HG03558 (cell line): Measurements from ENCODE around the gene P3H2.

Experiments
- ATAC-seq: cut with Tn5 transposase; IDR thresholded peaks from one replicate; pipeline ENCODE4 v1.9.1; 2021; ENCODE audit warnings: moderate number of reproducible peaks; ENCODE audit not compliant: unreplicated experiment; ENCODE audit errors: extremely low read depth

The P3H2 gene

GRCh38 chr3:190026154-190026553, 94.5 kb downstream of the P3H2 start:
- no peak for ATAC-seq

- peak; percentile 49 for ATAC-seq
Observed at GRCh38 chr3:190024912-190025311, 95.8 kb downstream of the P3H2 start.

- ATAC-seq: no peak
Observed at GRCh38 chr3:190019844-190020243, 100.9 kb downstream of the P3H2 start.

GRCh38 chr3:190019006-190019405, 101.7 kb downstream of the P3H2 start:
- ATAC-seq: no peak

- no peak for ATAC-seq
Observed at GRCh38 chr3:190018460-190018859, 102.2 kb downstream of the P3H2 start.

GRCh38 chr3:190017521-190018288, 103.0 kb downstream of the P3H2 start:
- ATAC-seq: no peak

GRCh38 chr3:190016966-190017365, 103.7 kb downstream of the P3H2 start:
- ATAC-seq: no peak

GRCh38 chr3:190014940-190015339, 105.8 kb downstream of the P3H2 start:
- no peak for ATAC-seq

- ATAC-seq: no peak
Observed at GRCh38 chr3:190013943-190014924, 106.5 kb downstream of the P3H2 start.

- no peak for ATAC-seq
Observed at GRCh38 chr3:190012784-190013183, 107.9 kb downstream of the P3H2 start.

- no peak for ATAC-seq
Observed at GRCh38 chr3:190012314-190012782, 108.3 kb downstream of the P3H2 start.

- ATAC-seq: no peak
Observed at GRCh38 chr3:190010486-190010885, 110.2 kb downstream of the P3H2 start.

- no peak for ATAC-seq
Observed at GRCh38 chr3:190009614-190010013, 111.1 kb downstream of the P3H2 start.

- no peak for ATAC-seq
Observed at GRCh38 chr3:190008432-190008831, 112.3 kb downstream of the P3H2 start.

- no peak for ATAC-seq
Observed at GRCh38 chr3:190005343-190006113, 115.2 kb downstream of the P3H2 start.

- no peak for ATAC-seq
Observed at GRCh38 chr3:190004656-190005055, 116.0 kb downstream of the P3H2 start.

GRCh38 chr3:190003681-190004123, 117.0 kb downstream of the P3H2 start:
- ATAC-seq: no peak

- ATAC-seq: no peak
Observed at GRCh38 chr3:190003068-190003467, 117.6 kb downstream of the P3H2 start.

GRCh38 chr3:190001426-190001825, 119.3 kb downstream of the P3H2 start:
- no peak for ATAC-seq

GRCh38 chr3:190000861-190001196, 119.9 kb downstream of the P3H2 start:
- ATAC-seq: no peak
